K562 (cell line): Measurements from ENCODE around the gene MOK.

Experiments used
- CHD1 ChIP-seq: fragments of 200-600 bp; sonication (generic); IDR thresholded peaks from one replicate; pipeline ENCODE4 v1.6.1; 2012; ENCODE audit warnings: mild to moderate bottlenecking, moderate library complexity, low read length, inconsistent platforms
- CTCF ChIP-seq, 3 experiments: IDR thresholded peaks in 2 of 3; conservative IDR thresholded peaks in 1 of 3; 2 replicates each; pipeline ENCODE4 v1.5.1; 2011 to 2012; ENCODE audit warnings: low read length in 3 of 3, mild to moderate bottlenecking in 3 of 3, control low read depth in 2 of 3, improper control_type of control experiment in 1 of 3, inconsistent platforms in 1 of 3, low read depth in 1 of 3, mixed read lengths in 1 of 3, moderate library complexity in 1 of 3; ENCODE audit not compliant: insufficient read depth in 2 of 3
- ETV5 ChIP-seq: sonication (generic); formaldehyde crosslinking; IDR thresholded peaks from 2 replicates; pipeline ENCODE4 v1.4.0; 2020; ENCODE audit warnings: low read depth, mild to moderate bottlenecking, missing genetic modification reagents
- HDAC3 ChIP-seq: fragments of 450-650 bp; IDR thresholded peaks from 2 replicates; pipeline ENCODE4 v1.6.1; 2018; ENCODE audit warnings: borderline replicate concordance, mild to moderate bottlenecking, moderate library complexity; ENCODE audit not compliant: partially characterized antibody
- PRMT5 ChIP-seq: sonication (generic); formaldehyde crosslinking; IDR thresholded peaks from 2 replicates; pipeline ENCODE4 v1.5.0; 2020; ENCODE audit warnings: missing genetic modification reagents

DNA sequence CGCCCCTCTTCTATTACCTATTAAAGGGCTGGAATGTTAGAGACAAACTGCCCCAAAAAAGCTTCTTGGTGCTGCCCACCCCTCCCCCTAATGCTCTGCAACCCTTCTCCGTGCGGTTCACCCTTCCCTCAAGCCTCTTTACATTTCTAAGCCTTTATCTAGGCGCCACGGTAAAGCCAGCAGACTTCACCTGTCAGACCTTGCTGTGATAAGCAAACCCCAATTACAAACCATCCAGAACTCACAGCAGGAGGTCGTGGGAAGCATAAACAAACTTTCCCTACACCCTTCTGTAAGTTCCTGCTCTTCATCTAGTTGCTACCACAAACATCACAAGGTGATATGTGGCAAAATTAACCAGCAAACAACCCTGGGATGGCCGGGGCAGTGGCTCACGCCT lies 56.8 kb downstream of the MOK start:
- TF ChIP-seq CTCF (IDR thresholded peaks at IDR 0.05 in 2 of 3, conservative IDR thresholded peaks at IDR 0.05 in 1 of 3; ENCODE audit: insufficient read depth in 2 of 3, low read depth in 1 of 3, low read length in 3 of 3) (no peak), CHD1 (no peak), HDAC3 (no peak), PRMT5 (CRISPR knock-in tag) (no peak), ETV5 (CRISPR knock-in tag) (no peak)
